GM19467 (cell line): ENCODE data around the gene CASP10.
A peak's percentile ranks its signal among the peaks of the same experiment; 100 is the strongest.

ENCODE experiments used
- ATAC-seq: cut with Tn5 transposase; IDR thresholded peaks from one replicate; pipeline ENCODE4 v1.9.1; 2021; ENCODE audit warnings: mild to moderate bottlenecking, moderate library complexity; ENCODE audit not compliant: unreplicated experiment

Gene CASP10

GRCh38 chr2:201257381-201257955, 74.5 kb downstream of the CASP10 start:
- peak; percentile 39 for ATAC-seq

GRCh38 chr2:201257956-201258665, 75.2 kb downstream of the CASP10 start:
- peak; percentile 57 for ATAC-seq

DNA sequence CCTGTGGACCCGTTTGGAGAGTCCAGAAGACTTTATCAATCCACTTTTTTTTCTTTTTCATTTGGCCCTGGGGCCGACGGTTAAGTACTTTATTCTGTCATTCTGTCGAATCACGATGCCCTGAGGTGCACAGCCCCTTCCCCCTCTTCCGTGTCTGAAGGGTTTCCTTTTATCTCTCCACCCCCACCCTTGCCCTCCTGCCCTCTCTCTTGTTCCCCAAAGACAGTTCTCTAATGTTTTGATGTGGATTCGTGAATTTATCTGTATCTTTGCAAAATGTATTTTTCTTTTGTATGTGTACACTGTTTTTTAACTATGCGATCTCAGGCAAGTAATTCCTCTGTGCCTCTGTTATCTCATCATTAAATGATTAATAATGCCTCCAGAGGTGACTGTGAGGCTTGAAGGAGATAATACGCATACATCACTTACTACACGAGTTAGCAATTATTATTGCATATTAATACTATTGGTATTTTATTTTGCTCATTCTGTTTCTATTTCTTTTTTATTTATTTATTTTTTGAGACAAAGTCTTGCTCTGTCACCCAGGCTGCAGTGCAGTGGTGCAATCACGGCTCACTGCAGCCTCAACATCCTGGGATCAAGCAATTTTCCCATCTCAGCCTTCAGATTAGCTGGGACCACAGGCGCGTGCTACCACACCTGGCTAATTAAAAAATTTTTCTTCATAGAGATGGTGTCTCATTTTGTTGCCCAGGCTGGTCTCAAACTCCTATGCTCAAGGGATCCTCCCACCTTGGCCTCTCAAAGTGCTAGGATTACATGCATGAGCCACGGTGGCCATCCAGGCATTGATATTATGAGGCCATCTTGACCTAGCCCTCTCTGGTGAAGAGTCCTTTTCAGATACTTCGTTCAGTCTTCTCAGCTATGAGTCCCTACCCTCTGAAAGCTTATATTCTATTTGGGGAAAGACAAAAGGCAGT, 76.0 kb downstream of the CASP10 start:
- no peak for ATAC-seq

- ATAC-seq: no peak
Observed at GRCh38 chr2:201260302-201260800, 77.4 kb downstream of the CASP10 start, which contains the start of gene CASP8. TSS of gene CASP8 (plus strand) at chr2:201260536. CDS start at chr2:201266487, 5,951 bp downstream.

- no peak for ATAC-seq
Observed at GRCh38 chr2:201261471-201261870, 78.5 kb downstream of the CASP10 start.

GRCh38 chr2:201261906-201262305, 79.0 kb downstream of the CASP10 start:
- ATAC-seq: no peak

GRCh38 chr2:201262718-201263117, 79.8 kb downstream of the CASP10 start:
- ATAC-seq: no peak

DNA sequence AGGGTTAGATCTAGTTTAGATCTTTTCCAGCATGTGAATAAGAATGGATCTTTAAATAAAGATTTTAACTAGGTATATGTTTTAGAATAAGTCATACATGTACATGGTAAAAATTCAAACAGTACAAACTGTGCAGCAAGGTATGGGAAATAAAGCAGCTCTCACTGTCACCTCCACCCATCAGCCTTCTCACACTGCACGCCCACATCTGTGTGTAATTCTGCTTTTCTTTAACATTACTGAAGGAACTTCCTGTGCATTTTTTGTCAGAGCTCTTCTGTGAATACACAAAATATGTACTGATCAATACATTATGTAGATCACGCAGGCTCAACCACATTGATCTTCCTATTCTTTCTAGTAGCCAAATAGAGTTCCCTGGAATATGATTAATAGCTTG, 80.8 kb downstream of the CASP10 start:
- no peak for ATAC-seq

DNA sequence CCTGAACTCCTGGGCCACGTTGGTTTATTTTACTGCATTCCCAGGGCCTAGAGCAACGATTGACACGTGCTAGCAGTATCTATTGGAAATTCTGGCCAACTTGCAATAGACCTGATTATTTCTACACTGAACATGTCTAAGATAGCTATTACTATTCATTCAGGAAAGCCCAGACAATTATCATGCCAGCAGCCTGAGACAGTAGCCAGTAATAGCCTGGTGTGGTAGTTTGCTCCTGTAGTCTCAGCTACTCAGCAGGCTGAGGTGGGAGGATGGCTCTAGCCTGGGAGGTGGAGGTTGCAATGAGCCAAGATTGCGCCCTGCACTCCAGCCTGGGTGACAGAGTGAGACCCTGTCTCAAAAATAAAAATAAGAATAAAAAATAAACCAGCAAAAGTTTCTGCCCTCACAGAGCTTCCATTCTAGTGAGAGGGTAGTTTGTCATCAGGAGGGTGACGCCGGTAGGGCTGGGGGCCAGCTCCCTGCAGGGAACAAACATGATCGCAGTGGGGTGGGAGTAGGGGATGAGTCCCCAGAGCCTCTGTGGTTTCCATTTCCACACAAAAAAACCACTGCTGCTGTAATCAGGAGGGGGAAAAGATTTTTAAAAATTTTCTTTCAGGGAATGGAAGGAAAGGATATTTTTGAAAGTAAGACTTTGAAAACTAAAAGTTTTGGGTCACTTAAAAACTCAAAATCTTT, 81.7 kb downstream of the CASP10 start:
- ATAC-seq: no peak

DNA sequence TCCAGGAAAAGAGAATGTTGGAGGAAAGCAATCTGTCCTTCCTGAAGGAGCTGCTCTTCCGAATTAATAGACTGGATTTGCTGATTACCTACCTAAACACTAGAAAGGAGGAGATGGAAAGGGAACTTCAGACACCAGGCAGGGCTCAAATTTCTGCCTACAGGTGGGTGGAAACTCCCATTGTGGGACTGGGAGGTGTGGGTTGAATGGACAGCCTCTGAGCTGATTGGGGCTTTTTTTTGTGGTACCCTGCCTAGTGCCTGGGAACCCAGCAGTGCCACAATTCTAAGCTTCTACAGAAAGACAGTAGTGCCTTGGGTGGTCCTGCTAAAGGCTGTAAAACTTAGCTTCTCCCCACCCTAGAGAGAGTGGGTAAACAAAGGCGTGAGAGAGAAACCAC, 83.7 kb downstream of the CASP10 start:
- no peak for ATAC-seq

- ATAC-seq: no peak
Observed at GRCh38 chr2:201267278-201268030, 84.5 kb downstream of the CASP10 start.

DNA sequence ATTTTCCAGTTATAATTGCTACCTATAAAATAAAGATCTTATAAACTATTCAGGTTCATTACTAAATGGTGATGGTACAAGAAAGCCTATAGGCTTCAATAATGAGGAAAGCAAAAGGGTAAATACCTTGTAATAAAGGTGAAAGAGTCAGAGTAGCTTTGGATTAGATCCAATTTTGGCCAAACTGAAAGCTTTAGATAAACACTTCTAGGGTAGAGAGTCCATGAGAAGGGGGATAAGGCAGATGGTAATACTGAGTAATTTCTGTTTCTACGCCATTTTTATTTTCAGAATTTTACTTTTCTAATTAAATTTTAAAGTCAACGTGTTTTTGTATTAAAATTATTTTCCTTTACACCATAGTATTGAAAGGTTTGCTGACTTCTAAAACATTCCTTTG, 86.8 kb downstream of the CASP10 start:
- ATAC-seq: no peak

DNA sequence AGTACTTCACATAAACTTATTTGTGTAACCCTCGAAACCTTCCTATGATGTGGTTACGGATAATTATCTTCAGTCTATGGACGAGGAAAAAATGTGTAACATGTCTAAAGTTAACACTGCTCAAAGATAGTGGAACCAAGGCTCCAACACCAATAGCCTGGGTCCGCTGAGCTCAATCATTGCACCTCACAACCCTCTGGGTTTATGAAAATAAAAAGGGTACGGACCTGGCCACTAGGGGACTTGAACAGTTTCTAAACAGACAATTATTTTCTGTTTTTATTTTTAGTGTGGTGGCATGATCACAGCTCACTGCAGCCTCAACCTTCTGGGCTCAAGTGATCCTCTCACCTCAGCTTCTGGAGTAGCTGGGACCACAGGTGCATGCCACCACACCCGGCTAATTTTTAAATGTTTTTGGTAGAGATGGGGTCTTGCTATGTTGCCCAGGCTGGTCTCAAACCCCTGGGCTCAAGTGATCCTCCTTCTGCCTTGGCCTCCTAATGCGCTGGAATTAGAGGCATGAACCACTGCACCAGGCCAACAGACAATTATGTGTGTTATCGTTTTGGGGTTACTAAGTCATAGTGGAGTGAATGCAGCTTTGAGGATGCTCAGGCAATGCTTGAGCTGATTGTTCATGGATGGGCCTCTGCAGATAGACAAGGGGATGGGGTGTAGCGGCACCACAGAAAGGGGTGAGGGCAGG, 87.5 kb downstream of the CASP10 start:
- ATAC-seq: no peak

DNA sequence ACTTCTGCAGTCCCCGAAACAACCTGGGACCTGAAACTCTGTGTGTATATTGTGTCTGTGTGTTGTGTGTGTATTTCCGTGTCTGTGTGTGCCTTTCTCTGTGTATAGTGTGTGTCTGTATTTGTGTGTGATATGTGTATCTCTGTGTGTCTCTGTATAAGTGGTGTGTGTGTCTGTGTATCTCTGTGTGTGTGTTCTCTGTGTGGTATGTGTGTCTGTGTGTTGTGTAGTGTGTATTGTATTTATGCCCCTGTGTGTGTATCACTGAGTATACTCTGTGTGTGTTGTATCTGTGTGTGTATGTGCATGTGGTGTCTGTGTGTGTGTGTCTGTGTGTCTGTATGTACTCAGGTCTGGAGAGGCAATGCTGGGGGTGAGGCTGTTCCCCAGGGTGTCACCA, 89.0 kb downstream of the CASP10 start:
- ATAC-seq: no peak

- ATAC-seq: no peak
Observed at GRCh38 chr2:201273330-201273983, 90.5 kb downstream of the CASP10 start.

- no peak for ATAC-seq
Observed at GRCh38 chr2:201275069-201275468, 92.1 kb downstream of the CASP10 start.

GRCh38 chr2:201275990-201276389, 93.0 kb downstream of the CASP10 start:
- no peak for ATAC-seq

DNA sequence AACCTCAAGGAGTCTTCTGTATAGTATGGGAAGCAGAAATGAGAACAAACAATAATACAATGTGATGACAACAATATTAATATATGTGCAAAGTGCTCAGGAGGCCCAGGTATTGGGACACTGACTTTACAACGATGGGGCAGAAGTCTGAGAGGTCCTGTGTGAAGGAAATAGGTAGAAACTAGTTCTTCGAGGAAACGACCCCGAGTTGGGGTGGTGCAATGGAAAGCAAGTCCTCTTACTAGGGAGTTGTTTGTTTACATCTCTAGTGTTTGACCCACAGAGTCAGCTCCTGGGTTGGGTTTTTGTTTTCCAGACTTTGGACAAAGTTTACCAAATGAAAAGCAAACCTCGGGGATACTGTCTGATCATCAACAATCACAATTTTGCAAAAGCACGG, 93.6 kb downstream of the CASP10 start:
- ATAC-seq: no peak
